Gastroesophageal sphincter (tissue), 4 donors: ENCODE measurements around the gene PXK. TPM values are rescaled to one million over a fixed set of nuclear protein-coding genes. Genes with fewer than 3 reads are reported as not detected.

Experiments used
- ATAC-seq: fragments of 150-250 bp; one replicate; pipeline ENCODE4 v1.9.1; 2016; ENCODE audit warnings: mild to moderate bottlenecking, moderate library complexity
- H3K27ac ChIP-seq, 4 donors: fragments of 200-600 bp; sonication (generic) in 3 of 4; 1 replicate in 3 of 4; 2 replicates in 1 of 4; pipeline ENCODE4 v1.5.1; 2016 to 2019
- H3K27me3 ChIP-seq: fragments of 200-600 bp; sonication (generic); one replicate; pipeline ENCODE4 v1.5.1; 2019
- H3K36me3 ChIP-seq, 2 donors: fragments of 200-600 bp; sonication (generic); one replicate each; pipeline ENCODE4 v1.5.1; 2019; ENCODE audit warnings: control low read depth in 1 of 2
- H3K4me1 ChIP-seq, 3 donors: fragments of 200-600 bp; sonication (generic); 1 replicate in 2 of 3; 2 replicates in 1 of 3; pipeline ENCODE4 v1.5.1; 2016 to 2019; ENCODE audit warnings: control low read depth in 2 of 3
- H3K4me3 ChIP-seq, 2 donors: fragments of 200-600 bp; sonication (generic); one replicate each; pipeline ENCODE4 v1.5.1; 2019; ENCODE audit warnings: mild to moderate bottlenecking in 1 of 2, moderate library complexity in 1 of 2
- H3K9me3 ChIP-seq, 3 donors: fragments of 200-600 bp; sonication (generic); one replicate each; pipeline ENCODE4 v1.5.1; 2017 to 2019; ENCODE audit warnings: control low read depth in 2 of 3
- EP300 ChIP-seq: sonication (generic); formaldehyde crosslinking; IDR thresholded peaks from one replicate; pipeline ENCODE4 v1.6.1; 2017; ENCODE audit warnings: antibody characterized with exemption, mild to moderate bottlenecking
- POLR2A ChIP-seq, 2 donors: fragments of 450-650 bp; IDR thresholded peaks; one replicate each; pipeline ENCODE4 v1.6.1; 2017; ENCODE audit warnings: antibody characterized with exemption in 2 of 2, mild to moderate bottlenecking in 2 of 2, moderate library complexity in 1 of 2
- POLR2AphosphoS5 ChIP-seq: sonication (generic); formaldehyde crosslinking; IDR thresholded peaks from one replicate; pipeline ENCODE4 v1.6.1; 2017; ENCODE audit warnings: antibody characterized with exemption
- WGBS, 2 donors: methylation state at CpG; one replicate each; pipeline ENCODE4 v1.1.5; 2018; ENCODE audit warnings: low coverage in 1 of 2; 5-methylcytosine and 5-hydroxymethylcytosine counted together
- total RNA-seq, 4 donors: library from RNA; depleted of rRNA; stranded (reverse); fragments of >200 nt; gene quantifications; one replicate each; pipeline ENCODE4 v1.1.0, GENCODE V29; 2016
- TF ChIP-seq, protein P1 (sequence below), 4 experiments: fragments of 200-600 bp in 2 of 4; fragments of 450-650 bp in 2 of 4; sonication (generic) in 1 of 4; IDR thresholded peaks; one replicate each; pipeline ENCODE4 v1.5.1; 2017 to 2019; ENCODE audit warnings: antibody characterized with exemption in 4 of 4, mild to moderate bottlenecking in 2 of 4, moderate library complexity in 2 of 4

Gene PXK
- total RNA-seq, 4 donors from 2014 or later: 29.3 to 41.0 (median 34.4) TPM

DNA sequence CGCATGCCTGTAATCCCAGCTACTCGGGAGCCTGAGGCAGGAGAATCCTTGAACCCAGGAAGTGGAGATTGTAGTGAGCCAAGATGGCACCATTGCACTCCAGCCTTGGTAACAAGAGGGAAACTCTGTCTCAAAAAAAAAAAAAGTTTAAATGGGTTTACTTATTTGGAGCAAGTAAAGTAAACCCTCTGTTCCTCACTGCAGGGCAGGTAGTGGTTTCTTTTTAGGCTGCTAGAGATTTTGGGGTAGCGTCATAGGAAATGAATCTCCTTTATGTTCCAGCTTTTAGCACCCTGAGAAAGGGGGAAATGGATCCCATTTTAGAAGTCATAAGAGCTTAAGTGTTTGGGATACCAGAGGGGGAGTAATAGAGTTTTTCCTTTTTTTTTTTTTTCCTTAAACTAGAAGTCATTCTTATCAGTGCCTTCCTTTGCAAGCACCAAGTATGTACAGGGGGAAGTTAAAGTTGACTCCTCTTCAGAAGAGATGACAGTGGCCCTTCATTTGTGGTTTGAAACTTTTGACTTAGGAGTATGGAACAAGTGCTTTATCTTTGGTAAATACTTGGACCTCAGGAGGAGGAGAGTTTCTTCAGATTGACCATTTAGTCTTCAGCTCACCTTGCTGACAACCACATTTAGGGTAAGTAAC lies 8.0 kb downstream of the PXK start:
- no peak overlapping the region for H3K27ac ChIP-seq
- ATAC-seq: no peak
- no peak for TF ChIP-seq POLR2AphosphoS5
- TF ChIP-seq POLR2A (IDR thresholded peaks at IDR 0.05): no peak
- no peak for TF ChIP-seq EP300
- TF ChIP-seq, protein P1, sequence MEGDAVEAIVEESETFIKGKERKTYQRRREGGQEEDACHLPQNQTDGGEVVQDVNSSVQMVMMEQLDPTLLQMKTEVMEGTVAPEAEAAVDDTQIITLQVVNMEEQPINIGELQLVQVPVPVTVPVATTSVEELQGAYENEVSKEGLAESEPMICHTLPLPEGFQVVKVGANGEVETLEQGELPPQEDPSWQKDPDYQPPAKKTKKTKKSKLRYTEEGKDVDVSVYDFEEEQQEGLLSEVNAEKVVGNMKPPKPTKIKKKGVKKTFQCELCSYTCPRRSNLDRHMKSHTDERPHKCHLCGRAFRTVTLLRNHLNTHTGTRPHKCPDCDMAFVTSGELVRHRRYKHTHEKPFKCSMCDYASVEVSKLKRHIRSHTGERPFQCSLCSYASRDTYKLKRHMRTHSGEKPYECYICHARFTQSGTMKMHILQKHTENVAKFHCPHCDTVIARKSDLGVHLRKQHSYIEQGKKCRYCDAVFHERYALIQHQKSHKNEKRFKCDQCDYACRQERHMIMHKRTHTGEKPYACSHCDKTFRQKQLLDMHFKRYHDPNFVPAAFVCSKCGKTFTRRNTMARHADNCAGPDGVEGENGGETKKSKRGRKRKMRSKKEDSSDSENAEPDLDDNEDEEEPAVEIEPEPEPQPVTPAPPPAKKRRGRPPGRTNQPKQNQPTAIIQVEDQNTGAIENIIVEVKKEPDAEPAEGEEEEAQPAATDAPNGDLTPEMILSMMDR (IDR thresholded peaks at IDR 0.05): no peak
- H3K27me3 ChIP-seq: no peaks in the 10 kb centered on the region
- H3K9me3 ChIP-seq: no peaks in the 10 kb centered on the region
- WGBS, 2 donors: 92 to 96% methylated on average over 1 to 3 of the region's 3 CpGs
- H3K36me3 ChIP-seq: peaks cover 0 to 14% of the 10 kb centered on the region in 2 donors
- H3K4me1 ChIP-seq: peaks cover 0 to 40% (median 0%) of the 10 kb centered on the region in 3 donors
- no peak overlapping the region for H3K4me3 ChIP-seq

DNA sequence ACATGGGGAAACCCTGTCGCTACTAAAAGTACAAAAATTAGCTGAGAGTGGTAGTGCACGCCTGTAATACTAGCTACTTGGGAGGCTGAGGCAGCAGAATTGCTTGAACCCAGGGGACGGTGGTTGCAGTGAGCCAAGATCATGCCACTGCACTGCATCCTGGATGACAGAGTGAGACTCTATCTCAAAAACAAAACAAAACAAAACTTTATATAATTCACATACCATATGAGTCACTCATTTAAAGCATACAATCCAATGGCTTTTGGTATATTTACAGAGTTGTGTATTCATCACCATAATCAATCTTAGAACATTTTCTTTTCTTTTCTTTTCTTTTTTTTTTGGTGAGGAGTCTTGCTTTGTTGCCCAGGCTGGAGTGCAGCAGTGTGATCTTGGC lies 8.7 kb downstream of the PXK start:
- ATAC-seq: no peak
- TF ChIP-seq, protein P1 (IDR thresholded peaks at IDR 0.05): no peak
- TF ChIP-seq POLR2AphosphoS5 (no peak), EP300 (no peak), POLR2A (IDR thresholded peaks at IDR 0.05) (no peak)

DNA sequence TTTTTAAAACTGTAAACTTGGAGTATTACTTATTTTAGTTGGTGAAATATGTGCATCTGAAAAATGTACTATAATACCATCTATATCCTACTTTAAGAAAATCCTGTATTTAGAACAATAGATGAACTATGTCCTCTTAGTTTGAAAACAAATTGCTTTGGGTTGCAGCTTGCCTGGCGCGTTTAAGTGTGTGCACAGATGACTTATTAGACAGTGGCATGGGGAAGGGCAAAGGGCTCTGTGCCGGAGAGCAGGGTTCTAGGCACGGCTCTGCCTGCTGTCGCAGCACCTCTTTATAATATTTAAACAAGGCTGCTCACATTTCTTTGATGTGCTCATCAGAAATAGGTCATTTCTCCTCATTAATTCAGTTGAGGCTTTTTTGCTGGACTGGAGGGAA lies 10.0 kb downstream of the PXK start:
- 54 to 60% methylated on average over 2 to 3 of the region's 5 CpGs for WGBS, 2 donors
- no peaks in the 10 kb centered on the region for H3K9me3 ChIP-seq
- no peaks in the 10 kb centered on the region for H3K27me3 ChIP-seq
- TF ChIP-seq, protein P1 (IDR thresholded peaks at IDR 0.05): no peak
- TF ChIP-seq POLR2AphosphoS5 (no peak), POLR2A (IDR thresholded peaks at IDR 0.05) (no peak), EP300 (no peak)
- peaks cover 0 to 14% of the 10 kb centered on the region in 2 donors for H3K36me3 ChIP-seq
- peaks cover 0 to 38% (median 5%) of the 10 kb centered on the region in 3 donors for H3K4me1 ChIP-seq
- ATAC-seq: no peak
- no peak overlapping the region for H3K4me3 ChIP-seq
- H3K27ac ChIP-seq: no peak overlapping the region

More for the DNA sequence above, 8.7 kb downstream of the PXK start:
- H3K36me3 ChIP-seq: peaks cover 0 to 14% of the 10 kb centered on the region in 2 donors
- no peaks in the 10 kb centered on the region for H3K27me3 ChIP-seq
- 83 to 100% methylated on average over 1 to 2 of the region's 3 CpGs for WGBS, 2 donors
- no peaks in the 10 kb centered on the region for H3K9me3 ChIP-seq
- H3K4me1 ChIP-seq: peaks cover 0 to 39% (median 5%) of the 10 kb centered on the region in 3 donors
- no peak overlapping the region for H3K4me3 ChIP-seq
- no peak overlapping the region for H3K27ac ChIP-seq

DNA sequence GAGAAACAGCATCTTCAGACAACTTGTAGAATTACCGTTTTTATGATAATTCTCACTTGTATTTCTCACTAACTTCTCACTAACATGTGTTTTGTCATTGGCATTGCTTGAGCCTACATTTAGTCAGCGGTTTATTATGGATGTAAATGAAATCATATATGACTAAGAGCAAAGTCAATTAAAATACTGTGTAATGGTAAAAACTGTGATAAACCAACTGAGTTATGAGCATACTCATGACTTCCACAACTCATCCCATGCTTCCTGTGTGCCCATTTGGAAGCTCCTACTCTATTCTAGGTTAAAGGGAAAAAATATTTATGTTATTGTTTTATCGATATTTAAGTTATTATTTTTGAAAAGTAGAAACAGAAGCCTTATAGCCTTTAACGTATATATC lies 12.8 kb downstream of the PXK start:
- H3K4me1 ChIP-seq: peaks cover 0 to 49% (median 8%) of the 10 kb centered on the region in 3 donors
- WGBS, 2 donors: 93 to 98% methylated on average over 4 of the region's 4 CpGs
- TF ChIP-seq POLR2AphosphoS5 (no peak), EP300 (no peak), POLR2A (IDR thresholded peaks at IDR 0.05) (no peak)
- TF ChIP-seq, protein P1 (IDR thresholded peaks at IDR 0.05): no peak
- H3K27ac ChIP-seq: no peak overlapping the region
- no peak overlapping the region for H3K4me3 ChIP-seq
- no peak for ATAC-seq
- no peaks in the 10 kb centered on the region for H3K27me3 ChIP-seq
- peaks cover 0 to 5% of the 10 kb centered on the region in 2 donors for H3K36me3 ChIP-seq
- H3K9me3 ChIP-seq: no peaks in the 10 kb centered on the region

DNA sequence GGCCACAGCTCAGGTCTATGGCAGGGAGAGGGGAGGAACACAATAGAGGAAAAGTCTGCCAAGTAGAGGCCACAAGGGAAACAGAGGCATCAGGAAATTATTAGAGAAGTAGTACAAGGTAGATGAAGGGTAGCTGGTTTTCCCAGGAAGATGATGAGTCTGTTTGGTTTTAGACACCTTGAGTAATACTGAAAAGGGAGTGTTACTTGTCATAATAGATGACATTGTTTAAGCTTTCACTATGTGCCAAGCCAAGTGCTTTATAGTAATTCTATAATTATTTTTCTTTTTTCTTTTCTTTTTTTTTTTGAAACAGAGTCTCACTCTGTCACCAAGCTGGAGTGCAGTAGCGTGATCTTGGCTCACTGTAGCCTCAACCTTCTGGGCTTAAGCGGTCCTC lies 13.7 kb downstream of the PXK start:
- ATAC-seq: no peak
- WGBS, 2 donors: 88% methylated on average over 1 of the region's 2 CpGs; no CpG with 5 or more reads in 1 of the 2 donors
- H3K36me3 ChIP-seq: peaks cover 0 to 3% of the 10 kb centered on the region in 2 donors
- H3K9me3 ChIP-seq: no peaks in the 10 kb centered on the region
- no peak overlapping the region for H3K4me3 ChIP-seq
- H3K4me1 ChIP-seq: peaks cover 0 to 51% (median 8%) of the 10 kb centered on the region in 3 donors
- H3K27me3 ChIP-seq: no peaks in the 10 kb centered on the region
- H3K27ac ChIP-seq: no peak overlapping the region
- TF ChIP-seq, protein P1 (IDR thresholded peaks at IDR 0.05): no peak
- no peak for TF ChIP-seq EP300
- no peak for TF ChIP-seq POLR2AphosphoS5
- no peak for TF ChIP-seq POLR2A (IDR thresholded peaks at IDR 0.05)
